Caco-2 (cell line): ENCODE results near the gene UBR4. TPM values are rescaled to one million over a fixed set of nuclear protein-coding genes. Genes with fewer than 3 reads are reported as not detected.

ENCODE experiments used
- BruUV-seq: library from RNA; stranded (reverse); fragments of 400-500 nt; replicated peaks from 2 replicates; lab custom pipeline; 2021; lab: Mats Ljungman, UMichigan
- CTCF ChIA-PET: fragments of 300-600 bp; sonication (Branson Sonifier 250); formaldehyde crosslinking; loops from one replicate; lab custom pipeline; 2022; ENCODE audit warnings: antibody characterized with exemption; lab: Charles Lee
- POLR2A ChIA-PET: fragments of 300-600 bp; sonication (Branson Sonifier 250); formaldehyde crosslinking; loops from one replicate; lab custom pipeline; 2022; ENCODE audit warnings: antibody characterized with exemption; lab: Charles Lee
- DNase-seq, 2 experiments: peaks; one replicate each; pipeline versions ENCODE4 v3.0.0 to v3.0.0-alpha.2; 2020 to 2022
- H3K27me3 ChIP-seq: replicated peaks from 2 replicates; pipeline ENCODE4 v1.6.0; 2011; ENCODE audit warnings: low read length; ENCODE audit not compliant: control insufficient read depth, insufficient read depth
- H3K36me3 ChIP-seq: 2 replicates; pipeline ENCODE4 v1.5.1; 2011; ENCODE audit warnings: low read length; ENCODE audit not compliant: control insufficient read depth, insufficient read depth
- H3K4me1 ChIP-seq: fragments of 250-450 bp; sonication (Bioruptor Pico); 2 replicates; pipeline ENCODE4 v1.5.1; 2020; ENCODE audit warnings: mild to moderate bottlenecking
- H3K4me3 ChIP-seq: 2 replicates; pipeline ENCODE4 v1.5.1; 2011; ENCODE audit warnings: low read depth, mild to moderate bottlenecking, control low read depth, low read length
- H3K9me3 ChIP-seq: fragments of 250-450 bp; sonication (Bioruptor Pico); 2 replicates; pipeline ENCODE4 v1.5.1; 2020; ENCODE audit warnings: mild to moderate bottlenecking, moderate library complexity
- H3K27ac Mint-ChIP-seq: one replicate; pipeline ENCODE4 v1.8.0; 2022; ENCODE audit warnings: mixed read lengths; ENCODE audit not compliant: unreplicated experiment
- H3K27me3 Mint-ChIP-seq: one replicate; pipeline ENCODE4 v1.8.0; 2022; ENCODE audit warnings: mixed read lengths; ENCODE audit not compliant: insufficient read depth, unreplicated experiment
- H3K36me3 Mint-ChIP-seq: one replicate; pipeline ENCODE4 v1.8.0; 2022; ENCODE audit warnings: mild to moderate bottlenecking, mixed read lengths; ENCODE audit not compliant: insufficient read depth, unreplicated experiment
- H3K4me1 Mint-ChIP-seq: one replicate; pipeline ENCODE4 v1.8.0; 2022; ENCODE audit warnings: low read depth, mixed read lengths; ENCODE audit not compliant: unreplicated experiment
- H3K4me3 Mint-ChIP-seq: one replicate; pipeline ENCODE4 v1.8.0; 2022; ENCODE audit warnings: mild to moderate bottlenecking, moderate library complexity, mixed read lengths; ENCODE audit not compliant: unreplicated experiment
- H3K9me3 Mint-ChIP-seq: one replicate; pipeline ENCODE4 v1.8.0; 2022; ENCODE audit warnings: mixed read lengths; ENCODE audit not compliant: unreplicated experiment
- intact Hi-C: fragments of 100-400 bp; cut with micrococcal nuclease; formaldehyde crosslinking; loops from one replicate; pipeline ENCODE4 v1.10.0; 2022; ENCODE audit not compliant: unreplicated experiment
- total RNA-seq: library from RNA; stranded (reverse); gene quantifications from 2 replicates; pipeline ENCODE4 v1.2.3, GENCODE V29; 2022
- TF ChIP-seq, protein P1 (sequence below), 2 experiments: fragments of 200-600 bp in 1 of 2; IDR thresholded peaks; 1 replicate in 1 of 2; 2 replicates in 1 of 2; pipeline versions ENCODE4 v1.5.1 to v1.8.0; 2011 to 2022; ENCODE audit warnings: antibody characterized with exemption in 1 of 2, control low read depth in 1 of 2, inconsistent platforms in 1 of 2, low read depth in 1 of 2, low read length in 1 of 2, mild to moderate bottlenecking in 1 of 2, moderate library complexity in 1 of 2; ENCODE audit not compliant: insufficient read depth in 1 of 2, severe bottlenecking in 1 of 2, unreplicated experiment in 1 of 2

The UBR4 gene
- total RNA-seq, 1 experiment from 2014 or later, result 317 TPM

DNA sequence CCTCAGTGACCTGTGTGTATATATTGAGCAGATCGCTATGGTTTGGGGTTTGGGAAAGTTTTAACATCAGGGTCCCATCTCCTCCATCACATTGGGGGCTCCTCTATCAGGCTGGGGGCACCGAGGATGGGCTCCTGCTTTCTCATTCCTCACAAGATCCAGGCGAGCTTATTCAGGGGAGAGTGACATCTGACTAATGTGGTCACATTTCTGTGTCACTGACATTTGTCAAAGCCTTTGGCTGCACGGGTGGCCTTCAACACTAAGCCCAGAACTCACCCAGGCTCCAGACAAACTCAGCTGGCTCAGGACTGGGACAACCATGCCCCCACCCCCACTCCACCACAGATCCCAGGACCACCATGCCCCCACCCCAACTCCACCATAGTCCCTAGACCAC is 150.3 kb downstream of the UBR4 start:
- no peak overlapping the region for H3K27ac Mint-ChIP-seq
- no peaks in the 10 kb centered on the region for H3K36me3 ChIP-seq
- CTCF ChIA-PET, result no interaction called here

DNA sequence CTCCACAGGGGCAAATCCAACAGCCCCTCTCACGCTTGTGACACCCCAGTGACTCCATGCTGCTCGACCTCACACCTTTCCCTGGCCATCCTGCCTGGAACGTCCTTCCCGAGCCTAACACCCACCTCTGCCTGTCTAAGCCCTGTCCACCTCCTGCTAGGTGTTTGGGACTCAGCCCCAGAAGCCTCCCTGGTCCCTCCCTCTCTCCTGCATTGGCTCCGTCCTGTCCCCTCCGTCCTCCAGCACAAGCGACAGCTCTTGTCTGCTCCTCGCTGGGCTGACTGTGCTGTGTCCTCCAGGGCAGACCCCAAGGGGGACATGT is 151.6 kb downstream of the UBR4 start:
- Histone ChIP-seq H3K36me3 (no peaks in the 10 kb centered on the region), H3K9me3 (no peaks in the 10 kb centered on the region), H3K4me3 (no peak overlapping the region), H3K27me3 (no peaks in the 10 kb centered on the region), H3K4me1 (peaks cover 15% of the 10 kb centered on the region)
- no TSS peak for BruUV-seq
- intact Hi-C loops, result no loop called here
- DNase-seq, result no peak
- Mint-ChIP-seq H3K4me3 (no peak overlapping the region), H3K36me3 (peaks cover 24% of the 10 kb centered on the region), H3K9me3 (peaks cover 10% of the 10 kb centered on the region), H3K27ac (no peak overlapping the region), H3K4me1 (no peaks in the 10 kb centered on the region), H3K27me3 (peaks cover 3% of the 10 kb centered on the region)
- POLR2A ChIA-PET, result no interaction called here
- CTCF ChIA-PET, result no interaction called here
- TF ChIP-seq, protein P1, sequence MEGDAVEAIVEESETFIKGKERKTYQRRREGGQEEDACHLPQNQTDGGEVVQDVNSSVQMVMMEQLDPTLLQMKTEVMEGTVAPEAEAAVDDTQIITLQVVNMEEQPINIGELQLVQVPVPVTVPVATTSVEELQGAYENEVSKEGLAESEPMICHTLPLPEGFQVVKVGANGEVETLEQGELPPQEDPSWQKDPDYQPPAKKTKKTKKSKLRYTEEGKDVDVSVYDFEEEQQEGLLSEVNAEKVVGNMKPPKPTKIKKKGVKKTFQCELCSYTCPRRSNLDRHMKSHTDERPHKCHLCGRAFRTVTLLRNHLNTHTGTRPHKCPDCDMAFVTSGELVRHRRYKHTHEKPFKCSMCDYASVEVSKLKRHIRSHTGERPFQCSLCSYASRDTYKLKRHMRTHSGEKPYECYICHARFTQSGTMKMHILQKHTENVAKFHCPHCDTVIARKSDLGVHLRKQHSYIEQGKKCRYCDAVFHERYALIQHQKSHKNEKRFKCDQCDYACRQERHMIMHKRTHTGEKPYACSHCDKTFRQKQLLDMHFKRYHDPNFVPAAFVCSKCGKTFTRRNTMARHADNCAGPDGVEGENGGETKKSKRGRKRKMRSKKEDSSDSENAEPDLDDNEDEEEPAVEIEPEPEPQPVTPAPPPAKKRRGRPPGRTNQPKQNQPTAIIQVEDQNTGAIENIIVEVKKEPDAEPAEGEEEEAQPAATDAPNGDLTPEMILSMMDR (IDR thresholded peaks at IDR 0.05; ENCODE audit: insufficient read depth in 1 of 2, low read depth in 1 of 2, low read length in 1 of 2, severe bottlenecking in 1 of 2, unreplicated experiment in 1 of 2), result no peak

More for the DNA sequence above, 150.3 kb downstream of the UBR4 start:
- intact Hi-C loops, result no loop called here
- POLR2A ChIA-PET, result no interaction called here
- H3K4me1 ChIP-seq, result peaks cover 5% of the 10 kb centered on the region; the same call in 1 of the 2 replicates
- TF ChIP-seq, protein P1 (IDR thresholded peaks at IDR 0.05; ENCODE audit: insufficient read depth in 1 of 2, low read depth in 1 of 2, low read length in 1 of 2, severe bottlenecking in 1 of 2, unreplicated experiment in 1 of 2), result no peak
- no peaks in the 10 kb centered on the region for H3K27me3 ChIP-seq
- H3K9me3 ChIP-seq, result no peaks in the 10 kb centered on the region
- Mint-ChIP-seq H3K27me3 (peaks cover 3% of the 10 kb centered on the region), H3K4me3 (no peak overlapping the region), H3K9me3 (peaks cover 10% of the 10 kb centered on the region), H3K4me1 (no peaks in the 10 kb centered on the region), H3K36me3 (peaks cover 23% of the 10 kb centered on the region)
- no peak overlapping the region for H3K4me3 ChIP-seq
- BruUV-seq, result no TSS peak
- DNase-seq, result no peak

DNA sequence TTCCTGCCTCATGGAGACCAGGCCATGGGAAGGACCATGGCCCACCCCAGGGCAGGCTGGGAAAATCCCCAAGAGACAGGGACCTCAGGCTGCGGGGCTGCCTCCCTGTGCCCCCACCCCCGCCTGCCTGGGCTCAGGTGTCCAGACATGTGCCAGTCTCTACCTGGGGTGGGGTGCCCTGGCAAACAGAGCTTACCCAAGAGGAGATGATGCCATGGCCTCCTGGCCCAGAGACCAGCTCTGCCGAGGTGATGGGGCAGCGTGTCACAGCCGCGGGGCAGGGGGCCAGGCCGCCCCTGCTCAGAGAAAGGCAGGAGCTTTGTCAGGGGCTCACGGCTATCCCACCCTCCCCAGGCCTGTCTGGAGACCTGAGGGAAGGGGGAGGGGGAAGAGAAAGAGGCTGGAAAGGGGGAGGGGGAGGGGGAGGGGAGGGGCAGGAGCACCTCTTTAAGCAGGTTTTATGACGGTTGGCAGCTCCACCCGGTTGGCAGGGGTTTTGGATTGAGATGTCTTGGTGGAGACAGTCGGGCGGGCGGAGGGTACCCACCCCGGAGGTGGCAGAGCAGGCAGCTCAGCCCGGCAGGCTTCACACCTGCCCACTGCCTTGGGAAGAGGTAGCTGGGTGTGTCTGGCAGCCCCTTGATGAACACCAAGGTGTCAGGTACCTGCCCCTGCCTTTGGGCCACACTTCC is 152.1 kb downstream of the UBR4 start:
- H3K27me3 ChIP-seq, result no peaks in the 10 kb centered on the region
- intact Hi-C loops, result no loop called here
- H3K36me3 Mint-ChIP-seq, result peaks cover 27% of the 10 kb centered on the region
- H3K4me1 Mint-ChIP-seq, result peaks cover under 1% of the 10 kb centered on the region
- DNase-seq, result no peak
- H3K9me3 Mint-ChIP-seq, result peaks cover 10% of the 10 kb centered on the region
- H3K27me3 Mint-ChIP-seq, result peaks cover 3% of the 10 kb centered on the region
- H3K4me1 ChIP-seq, result peaks cover 20% of the 10 kb centered on the region
- TF ChIP-seq, protein P1 (IDR thresholded peaks at IDR 0.05; ENCODE audit: insufficient read depth in 1 of 2, low read depth in 1 of 2, low read length in 1 of 2, severe bottlenecking in 1 of 2, unreplicated experiment in 1 of 2), result no peak
- no peak overlapping the region for H3K4me3 Mint-ChIP-seq
- no peaks in the 10 kb centered on the region for H3K36me3 ChIP-seq
- no TSS peak for BruUV-seq
- ChIA-PET POLR2A (no interaction called here), CTCF (interaction anchor here (0.6 kb wide), 1 partner anchor 131 kb away, joined by 3 read pairs; no protein-coding TSS in a partner anchor)
- no peak overlapping the region for H3K4me3 ChIP-seq
- no peak overlapping the region for H3K27ac Mint-ChIP-seq
- H3K9me3 ChIP-seq, result no peaks in the 10 kb centered on the region
